GM12878 (cell line): ENCODE measurements around the gene ADSS1. TPM values are rescaled to one million over a fixed set of nuclear protein-coding genes. Genes with fewer than 3 reads are reported as not detected.

Source experiments
- NFXL1 ChIP-seq: fragments of 450-650 bp; IDR thresholded peaks from 2 replicates; pipeline ENCODE4 v1.6.1; 2017; ENCODE audit warnings: antibody characterized with exemption, mild to moderate bottlenecking, borderline replicate concordance
- SREBF2 ChIP-seq: IDR thresholded peaks from 2 replicates; pipeline ENCODE4 v1.6.1; 2012; ENCODE audit warnings: mild to moderate bottlenecking, low read length
- TCF3 ChIP-seq: IDR thresholded peaks from 2 replicates; pipeline ENCODE4 v1.6.1; 2012; ENCODE audit warnings: low read depth, mild to moderate bottlenecking, low read length, borderline replicate concordance; ENCODE audit not compliant: insufficient read depth
- YY1 ChIP-seq: IDR thresholded peaks from 2 replicates; pipeline ENCODE4 v1.6.1; 2011; ENCODE audit warnings: low read depth, mild to moderate bottlenecking, low read length
- ZBTB33 ChIP-seq: fragments of 450-650 bp; IDR thresholded peaks from 2 replicates; pipeline ENCODE4 v1.6.1; 2017; ENCODE audit warnings: mild to moderate bottlenecking
- polyA plus RNA-seq, 11 experiments: library from polyadenylated mRNA; depleted of rRNA in 4 of 11; unstranded in 6 of 11; stranded (reverse) in 5 of 11; fragments of >200 nt; fragmentation: Nextera tagmentation in 4 of 11; fragmentation: Illumina TruSeq in 1 of 11; extraction: Ambion mirVana in 4 of 11; extraction: Trizol in 1 of 11; gene quantifications; 1 replicate in 1 of 11; 2 replicates in 10 of 11; pipeline versions ENCODE4 v1.2.1 to v1.2.3, GENCODE V29; 2011 to 2016; ENCODE audit warnings: inconsistent platforms in 2 of 11, missing spikeins in 2 of 11, low read depth in 1 of 11
- total RNA-seq, 4 experiments: library from RNA; depleted of rRNA in 3 of 4; stranded (reverse); fragments of >200 nt in 3 of 4; fragmentation: Illumina TruSeq in 1 of 4; extraction: Trizol in 1 of 4; gene quantifications; 2 replicates each; pipeline versions ENCODE4 v1.2.1 to v1.2.3, GENCODE V29; 2013 to 2021
- TF ChIP-seq, protein P1 (sequence below): fragments of 450-650 bp; IDR thresholded peaks from 2 replicates; pipeline ENCODE4 v1.6.1; 2017; ENCODE audit warnings: mild to moderate bottlenecking, moderate library complexity
- TF ChIP-seq, protein P2 (sequence below): IDR thresholded peaks from 2 replicates; pipeline ENCODE4 v1.6.1; 2011; ENCODE audit warnings: low read depth, mild to moderate bottlenecking, low read length, moderate library complexity, borderline replicate concordance; ENCODE audit errors: extremely low read depth

The ADSS1 gene
- total and polyA plus RNA-seq, 10 of the 15 experiments (the other 5 are each of a cell fraction or from before 2014, with no cell fraction given): 0.11 to 0.45 (median 0.28) TPM; not detected in 5

- TF ChIP-seq NFXL1 (no peak), TCF3 (no peak), YY1 (no peak), ZBTB33 (no peak), SREBF2 (no peak)
- TF ChIP-seq, protein P1, sequence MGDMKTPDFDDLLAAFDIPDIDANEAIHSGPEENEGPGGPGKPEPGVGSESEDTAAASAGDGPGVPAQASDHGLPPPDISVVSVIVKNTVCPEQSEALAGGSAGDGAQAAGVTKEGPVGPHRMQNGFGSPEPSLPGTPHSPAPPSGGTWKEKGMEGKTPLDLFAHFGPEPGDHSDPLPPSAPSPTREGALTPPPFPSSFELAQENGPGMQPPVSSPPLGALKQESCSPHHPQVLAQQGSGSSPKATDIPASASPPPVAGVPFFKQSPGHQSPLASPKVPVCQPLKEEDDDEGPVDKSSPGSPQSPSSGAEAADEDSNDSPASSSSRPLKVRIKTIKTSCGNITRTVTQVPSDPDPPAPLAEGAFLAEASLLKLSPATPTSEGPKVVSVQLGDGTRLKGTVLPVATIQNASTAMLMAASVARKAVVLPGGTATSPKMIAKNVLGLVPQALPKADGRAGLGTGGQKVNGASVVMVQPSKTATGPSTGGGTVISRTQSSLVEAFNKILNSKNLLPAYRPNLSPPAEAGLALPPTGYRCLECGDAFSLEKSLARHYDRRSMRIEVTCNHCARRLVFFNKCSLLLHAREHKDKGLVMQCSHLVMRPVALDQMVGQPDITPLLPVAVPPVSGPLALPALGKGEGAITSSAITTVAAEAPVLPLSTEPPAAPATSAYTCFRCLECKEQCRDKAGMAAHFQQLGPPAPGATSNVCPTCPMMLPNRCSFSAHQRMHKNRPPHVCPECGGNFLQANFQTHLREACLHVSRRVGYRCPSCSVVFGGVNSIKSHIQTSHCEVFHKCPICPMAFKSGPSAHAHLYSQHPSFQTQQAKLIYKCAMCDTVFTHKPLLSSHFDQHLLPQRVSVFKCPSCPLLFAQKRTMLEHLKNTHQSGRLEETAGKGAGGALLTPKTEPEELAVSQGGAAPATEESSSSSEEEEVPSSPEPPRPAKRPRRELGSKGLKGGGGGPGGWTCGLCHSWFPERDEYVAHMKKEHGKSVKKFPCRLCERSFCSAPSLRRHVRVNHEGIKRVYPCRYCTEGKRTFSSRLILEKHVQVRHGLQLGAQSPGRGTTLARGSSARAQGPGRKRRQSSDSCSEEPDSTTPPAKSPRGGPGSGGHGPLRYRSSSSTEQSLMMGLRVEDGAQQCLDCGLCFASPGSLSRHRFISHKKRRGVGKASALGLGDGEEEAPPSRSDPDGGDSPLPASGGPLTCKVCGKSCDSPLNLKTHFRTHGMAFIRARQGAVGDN: no peak
- TF ChIP-seq, protein P2, sequence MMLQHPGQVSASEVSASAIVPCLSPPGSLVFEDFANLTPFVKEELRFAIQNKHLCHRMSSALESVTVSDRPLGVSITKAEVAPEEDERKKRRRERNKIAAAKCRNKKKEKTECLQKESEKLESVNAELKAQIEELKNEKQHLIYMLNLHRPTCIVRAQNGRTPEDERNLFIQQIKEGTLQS: no peak
Observed at GRCh38 chr14:104744484-104744883, 20.5 kb downstream of the ADSS1 start (continued).
